ENCODE results near the gene INPP5A. TPM values are rescaled to one million over a fixed set of nuclear protein-coding genes. Genes with fewer than 3 reads are reported as not detected.

The INPP5A gene
- total and polyA plus RNA-seq, 9 of the 15 experiments (the other 6 are each of a cell fraction or from before 2014, with no cell fraction given): 0.66 to 11.6 (median 7.7) TPM

DNA sequence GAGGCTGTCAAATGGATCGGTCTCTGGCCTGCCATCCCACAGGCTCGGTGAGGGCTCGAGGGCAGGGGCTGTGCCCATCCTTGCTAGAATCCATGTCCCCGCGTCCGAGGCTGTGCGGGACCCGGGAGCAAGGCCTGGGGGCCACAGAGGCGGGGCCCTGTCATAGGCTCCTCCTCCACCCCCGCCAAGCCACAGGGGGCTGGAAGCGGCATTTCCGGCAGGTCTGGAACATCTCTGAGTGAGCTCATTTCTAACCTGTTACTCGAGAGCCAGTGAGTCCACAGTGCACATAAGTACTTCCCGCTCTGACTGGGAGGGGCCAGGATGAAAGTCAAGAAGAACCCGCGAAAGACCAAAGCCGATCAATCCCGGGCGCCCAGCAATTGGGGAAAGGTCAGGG, 190.7 kb downstream of the INPP5A start (continued):
- TF ChIP-seq ZNF655 (CRISPR knock-in tag; IDR thresholded peaks at IDR 0.05) (no peak), STAG1 (CRISPR knock-in tag; IDR thresholded peaks at IDR 0.05; ENCODE audit: borderline replicate concordance) (no peak), ZBTB9 (CRISPR knock-in tag; IDR thresholded peaks at IDR 0.05) (no peak), CBX5 (IDR thresholded peaks at IDR 0.05; ENCODE audit: borderline replicate concordance, low read depth) (no peak), ZNF592 (IDR thresholded peaks at IDR 0.05) (no peak), ZNF707 (CRISPR knock-in tag; conservative IDR thresholded peaks at IDR 0.05) (no peak), PPARD (CRISPR knock-in tag; IDR thresholded peaks at IDR 0.05) (no peak), ZNF449 (CRISPR knock-in tag; IDR thresholded peaks at IDR 0.05) (no peak), TBP (optimal IDR thresholded peaks at IDR 0.05; ENCODE audit: low read depth, low read length) (no peak), HCFC1 (IDR thresholded peaks at IDR 0.05; ENCODE audit: low read depth, low read length) (no peak), HMBOX1 (IDR thresholded peaks at IDR 0.05) (no peak), ERF (CRISPR knock-in tag; IDR thresholded peaks at IDR 0.05) (no peak)
- TF ChIP-seq, protein P1, sequence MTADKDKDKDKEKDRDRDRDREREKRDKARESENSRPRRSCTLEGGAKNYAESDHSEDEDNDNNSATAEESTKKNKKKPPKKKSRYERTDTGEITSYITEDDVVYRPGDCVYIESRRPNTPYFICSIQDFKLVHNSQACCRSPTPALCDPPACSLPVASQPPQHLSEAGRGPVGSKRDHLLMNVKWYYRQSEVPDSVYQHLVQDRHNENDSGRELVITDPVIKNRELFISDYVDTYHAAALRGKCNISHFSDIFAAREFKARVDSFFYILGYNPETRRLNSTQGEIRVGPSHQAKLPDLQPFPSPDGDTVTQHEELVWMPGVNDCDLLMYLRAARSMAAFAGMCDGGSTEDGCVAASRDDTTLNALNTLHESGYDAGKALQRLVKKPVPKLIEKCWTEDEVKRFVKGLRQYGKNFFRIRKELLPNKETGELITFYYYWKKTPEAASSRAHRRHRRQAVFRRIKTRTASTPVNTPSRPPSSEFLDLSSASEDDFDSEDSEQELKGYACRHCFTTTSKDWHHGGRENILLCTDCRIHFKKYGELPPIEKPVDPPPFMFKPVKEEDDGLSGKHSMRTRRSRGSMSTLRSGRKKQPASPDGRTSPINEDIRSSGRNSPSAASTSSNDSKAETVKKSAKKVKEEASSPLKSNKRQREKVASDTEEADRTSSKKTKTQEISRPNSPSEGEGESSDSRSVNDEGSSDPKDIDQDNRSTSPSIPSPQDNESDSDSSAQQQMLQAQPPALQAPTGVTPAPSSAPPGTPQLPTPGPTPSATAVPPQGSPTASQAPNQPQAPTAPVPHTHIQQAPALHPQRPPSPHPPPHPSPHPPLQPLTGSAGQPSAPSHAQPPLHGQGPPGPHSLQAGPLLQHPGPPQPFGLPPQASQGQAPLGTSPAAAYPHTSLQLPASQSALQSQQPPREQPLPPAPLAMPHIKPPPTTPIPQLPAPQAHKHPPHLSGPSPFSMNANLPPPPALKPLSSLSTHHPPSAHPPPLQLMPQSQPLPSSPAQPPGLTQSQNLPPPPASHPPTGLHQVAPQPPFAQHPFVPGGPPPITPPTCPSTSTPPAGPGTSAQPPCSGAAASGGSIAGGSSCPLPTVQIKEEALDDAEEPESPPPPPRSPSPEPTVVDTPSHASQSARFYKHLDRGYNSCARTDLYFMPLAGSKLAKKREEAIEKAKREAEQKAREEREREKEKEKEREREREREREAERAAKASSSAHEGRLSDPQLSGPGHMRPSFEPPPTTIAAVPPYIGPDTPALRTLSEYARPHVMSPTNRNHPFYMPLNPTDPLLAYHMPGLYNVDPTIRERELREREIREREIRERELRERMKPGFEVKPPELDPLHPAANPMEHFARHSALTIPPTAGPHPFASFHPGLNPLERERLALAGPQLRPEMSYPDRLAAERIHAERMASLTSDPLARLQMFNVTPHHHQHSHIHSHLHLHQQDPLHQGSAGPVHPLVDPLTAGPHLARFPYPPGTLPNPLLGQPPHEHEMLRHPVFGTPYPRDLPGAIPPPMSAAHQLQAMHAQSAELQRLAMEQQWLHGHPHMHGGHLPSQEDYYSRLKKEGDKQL (CRISPR knock-in tag; IDR thresholded peaks at IDR 0.05; ENCODE audit: borderline replicate concordance): no peak

All from K562 (cell line).